Prostate gland (tissue), 2 donors: ENCODE measurements around the gene NRG4. TPM values are rescaled to one million over a fixed set of nuclear protein-coding genes. Genes with fewer than 3 reads are reported as not detected.

Experiments used
- DNase-seq: peaks from one replicate; pipeline ENCODE4 v3.0.0-alpha.2; 2019; ENCODE audit warnings: low spot score
- H3K27ac ChIP-seq, 2 donors: fragments of 200-600 bp; sonication (generic); 2 replicates each; pipeline ENCODE4 v1.5.1; 2017 to 2019
- H3K27me3 ChIP-seq: fragments of 200-600 bp; sonication (generic); replicated peaks from 2 replicates; pipeline ENCODE4 v1.5.1; 2019; ENCODE audit not compliant: insufficient read depth
- H3K36me3 ChIP-seq, 2 donors: fragments of 200-600 bp; sonication (generic); 1 replicate in 1 of 2; 2 replicates in 1 of 2; pipeline versions ENCODE4 v1.5.1 to v1.8.1; 2017 to 2019
- H3K4me1 ChIP-seq: fragments of 200-600 bp; sonication (generic); replicated peaks from 2 replicates; pipeline ENCODE4 v1.5.1; 2019
- H3K4me3 ChIP-seq, 2 donors: fragments of 200-600 bp; sonication (generic); 2 replicates each; pipeline ENCODE4 v1.5.1; 2017 to 2019
- H3K9me3 ChIP-seq: fragments of 200-600 bp; sonication (generic); 2 replicates; pipeline ENCODE4 v1.5.1; 2017
- CTCF ChIP-seq, 4 experiments: fragments of 200-600 bp in 2 of 4; fragments of 450-650 bp in 2 of 4; sonication (generic) in 2 of 4; IDR thresholded peaks; 1 replicate in 3 of 4; 2 replicates in 1 of 4; pipeline ENCODE4 v1.5.1; 2016 to 2019; ENCODE audit warnings: antibody characterized with exemption in 4 of 4, mild to moderate bottlenecking in 2 of 4, moderate library complexity in 2 of 4
- POLR2A ChIP-seq: fragments of 450-650 bp; IDR thresholded peaks from one replicate; pipeline ENCODE4 v1.6.1; 2016; ENCODE audit warnings: antibody characterized with exemption, mild to moderate bottlenecking
- POLR2AphosphoS5 ChIP-seq: sonication (generic); formaldehyde crosslinking; IDR thresholded peaks from one replicate; pipeline ENCODE4 v1.6.1; 2017; ENCODE audit warnings: antibody characterized with exemption
- WGBS: methylation state at CpG from one replicate; pipeline ENCODE4 v1.1.5; 2018; 5-methylcytosine and 5-hydroxymethylcytosine counted together
- intact Hi-C: fragments of 100-400 bp; cut with DNase I; formaldehyde crosslinking; loops from one replicate; pipeline ENCODE4 v1.14.2; 2022
- total RNA-seq, 2 donors: library from RNA; depleted of rRNA; stranded (reverse); fragments of >200 nt; gene quantifications; one replicate each; pipeline ENCODE4 v1.1.0, GENCODE V29; 2016

The NRG4 gene
- total RNA-seq, 2 donors from 2014 or later: 3.5 to 94.6 TPM

GRCh38 chr15:75905231-75905630, 107.0 kb downstream of the NRG4 start:
- Histone ChIP-seq H3K4me3 (no peak overlapping the region), H3K27ac (no peak overlapping the region), H3K36me3 (no peaks in the 10 kb centered on the region), H3K27me3 (no peaks in the 10 kb centered on the region), H3K4me1 (peaks cover 4% of the 10 kb centered on the region), H3K9me3 (no peaks in the 10 kb centered on the region)
- intact Hi-C loops: no loop called here
- WGBS: 67% methylated on average over 5 of the region's 5 CpGs
- no peak for DNase-seq
- no peak for TF ChIP-seq CTCF (IDR thresholded peaks at IDR 0.05)
- no peak for TF ChIP-seq POLR2AphosphoS5
- TF ChIP-seq POLR2A: no peak

- no peaks in the 10 kb centered on the region for H3K36me3 ChIP-seq
- H3K4me1 ChIP-seq: peaks cover 4% of the 10 kb centered on the region
- H3K27ac ChIP-seq: peak within 1 kb of the TSS; percentile 86
- no peaks in the 10 kb centered on the region for H3K27me3 ChIP-seq
- intact Hi-C loops: loop anchor here (5.0 kb wide), 1 partner anchor 61 kb away; the partner anchor contains the start of gene UBE2Q2
- 1% methylated on average over 63 of the region's 63 CpGs for WGBS
- peak; percentile 91 for DNase-seq
- TF ChIP-seq POLR2A (peak; percentile 67), CTCF (IDR thresholded peaks at IDR 0.05) (no peak), POLR2AphosphoS5 (peak; percentile 97)
- H3K4me3 ChIP-seq: peak within 1 kb of the TSS; percentile 73 to 85
- no peaks in the 10 kb centered on the region for H3K9me3 ChIP-seq
Measured at GRCh38 chr15:75903331-75904239, 108.6 kb downstream of the NRG4 start, which contains the start of gene FBXO22. FBXO22 (plus strand) TSS chr15:75903878; CDS start chr15:75903964, 86 bp downstream.

- Histone ChIP-seq H3K9me3 (no peaks in the 10 kb centered on the region), H3K4me3 (no peak overlapping the region), H3K36me3 (no peaks in the 10 kb centered on the region), H3K4me1 (peaks cover 4% of the 10 kb centered on the region), H3K27me3 (no peaks in the 10 kb centered on the region), H3K27ac (no peak overlapping the region)
- 63% methylated on average over 8 of the region's 8 CpGs for whole genome bisulfite sequencing
- intact Hi-C loops: loop anchor here (5.0 kb wide), 1 partner anchor 60 kb away; the partner anchor contains the start of gene UBE2Q2
- DNase-seq: no peak
- TF ChIP-seq POLR2AphosphoS5 (no peak), CTCF (IDR thresholded peaks at IDR 0.05) (no peak), POLR2A (no peak)
Measured at GRCh38 chr15:75902129-75902557, 110.1 kb downstream of the NRG4 start.

- Histone ChIP-seq H3K36me3 (no peaks in the 10 kb centered on the region), H3K9me3 (no peaks in the 10 kb centered on the region), H3K4me1 (peaks cover 4% of the 10 kb centered on the region), H3K27ac (no peak overlapping the region), H3K4me3 (no peak overlapping the region), H3K27me3 (no peaks in the 10 kb centered on the region)
- intact Hi-C loops: loop anchor here (5.0 kb wide), 1 partner anchor 58 kb away; the partner anchor contains the start of gene UBE2Q2
- no peak for DNase-seq
- TF ChIP-seq POLR2AphosphoS5 (no peak), POLR2A (no peak), CTCF (IDR thresholded peaks at IDR 0.05) (no peak)
Measured at GRCh38 chr15:75900577-75900976, 111.6 kb downstream of the NRG4 start.
